Measurements from ENCODE around the gene KRTAP19-1.
"Not testable (repeated sequence)": the region's sequence is repeated elsewhere in the genome, so short reads cannot be mapped to it uniquely, and the experiment has no call there.

The KRTAP19-1 gene

DNA sequence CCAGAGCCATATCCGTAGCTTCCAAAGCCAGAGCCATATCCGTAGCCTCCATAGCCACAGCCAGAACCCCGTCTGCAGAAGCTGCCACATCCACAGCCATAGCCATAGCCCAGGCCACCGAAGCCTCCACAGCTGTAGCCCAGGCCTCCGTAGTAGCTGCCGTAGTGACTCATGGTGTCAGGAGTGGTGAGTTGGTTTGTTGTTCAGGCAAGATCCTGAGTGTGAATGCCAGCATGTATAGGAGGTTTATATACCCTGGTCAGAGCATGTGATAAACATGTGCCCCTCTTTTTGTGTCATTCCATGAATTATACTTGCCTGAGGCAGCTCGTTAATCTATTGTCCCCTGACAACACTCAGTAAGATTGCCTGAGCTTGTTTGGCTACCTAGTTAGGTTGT lies at the start of gene KRTAP19-1:
TSS of gene KRTAP19-1 (minus strand) at position 223 of the 400 bp plus-strand sequence. CDS start at position 173, 50 bp downstream.
- DNase-seq (ENCODE audit: low spot score), result no peak

- DNase-seq (ENCODE audit: low spot score), result no peak
Measured at GRCh38 chr21:30518876-30519275, 38.7 kb upstream of the KRTAP19-1 start.

DNA sequence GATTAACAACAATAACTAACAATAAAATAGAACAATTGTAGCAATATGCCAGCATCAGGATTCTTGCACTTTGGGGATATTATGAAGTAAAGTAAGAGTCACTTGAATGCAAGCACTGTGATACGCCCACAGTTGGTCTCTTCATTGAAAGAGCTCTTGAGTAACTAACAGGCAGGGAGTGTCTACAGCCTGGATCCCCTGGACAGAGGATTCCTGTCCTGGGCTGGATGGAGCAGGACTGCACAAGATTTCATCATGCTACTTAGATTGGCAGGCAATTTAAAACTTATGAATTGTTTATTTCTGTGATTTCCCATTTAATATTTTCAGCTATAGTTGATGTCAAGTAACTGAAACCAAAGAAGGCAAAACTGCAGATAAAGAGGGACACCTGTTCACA lies 35.5 kb upstream of the KRTAP19-1 start:
- no peak for DNase-seq (ENCODE audit: low spot score)

DNA sequence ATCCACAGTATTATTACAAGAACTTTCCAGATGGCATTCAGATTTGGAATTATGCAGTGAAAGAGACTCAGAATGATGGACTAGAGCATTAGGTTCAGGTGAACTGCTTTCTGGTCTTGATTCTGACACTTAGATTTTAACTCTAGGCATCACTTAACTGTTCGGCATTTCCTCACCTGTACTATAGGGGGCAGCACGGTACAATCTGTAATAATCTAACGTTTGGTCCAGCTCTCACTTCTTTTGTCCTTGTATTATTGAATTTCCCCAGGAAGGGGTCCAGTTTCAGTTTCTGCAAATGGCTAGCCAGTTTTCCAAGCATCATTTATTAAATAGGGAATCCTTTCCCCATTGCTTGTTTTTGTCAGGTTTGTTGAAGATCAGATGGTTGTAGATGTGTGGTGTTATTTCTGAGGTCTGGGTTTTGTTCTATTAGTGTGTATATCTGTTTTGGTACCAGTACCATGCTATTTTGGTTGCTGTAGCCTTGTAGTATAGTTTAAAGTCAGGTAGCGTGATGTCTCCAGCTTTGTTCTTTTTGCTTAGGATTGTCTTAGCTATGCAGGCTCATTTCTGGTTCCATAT lies 25.5 kb upstream of the KRTAP19-1 start:
- DNase-seq (ENCODE audit: low spot score), result not testable (repeated sequence)

DNA sequence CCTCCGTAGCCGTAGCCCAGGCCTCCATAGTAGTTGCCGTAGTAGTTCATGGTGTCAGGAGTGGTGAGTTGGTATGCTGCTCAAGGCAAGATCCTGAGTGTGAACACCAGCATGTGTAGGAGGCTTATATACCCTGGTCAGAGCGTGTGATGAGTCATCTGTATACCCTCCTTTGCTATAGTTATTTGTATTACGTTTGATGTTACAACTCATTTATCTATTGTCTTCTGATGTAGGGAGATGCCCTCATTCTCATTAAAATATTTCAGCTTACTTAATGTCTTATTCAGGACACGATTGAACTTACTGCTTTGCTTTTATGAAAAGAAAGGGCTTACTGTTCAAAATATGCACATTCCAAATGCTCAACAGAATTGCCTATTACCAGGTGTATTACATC lies 21.9 kb upstream of the KRTAP19-1 start, which contains the start of gene KRTAP19-5:
TSS of gene KRTAP19-5 (minus strand) at position 101 of the 400 bp plus-strand sequence. CDS start at position 50, 51 bp downstream.
- DNase-seq (ENCODE audit: low spot score), result no peak

DNA sequence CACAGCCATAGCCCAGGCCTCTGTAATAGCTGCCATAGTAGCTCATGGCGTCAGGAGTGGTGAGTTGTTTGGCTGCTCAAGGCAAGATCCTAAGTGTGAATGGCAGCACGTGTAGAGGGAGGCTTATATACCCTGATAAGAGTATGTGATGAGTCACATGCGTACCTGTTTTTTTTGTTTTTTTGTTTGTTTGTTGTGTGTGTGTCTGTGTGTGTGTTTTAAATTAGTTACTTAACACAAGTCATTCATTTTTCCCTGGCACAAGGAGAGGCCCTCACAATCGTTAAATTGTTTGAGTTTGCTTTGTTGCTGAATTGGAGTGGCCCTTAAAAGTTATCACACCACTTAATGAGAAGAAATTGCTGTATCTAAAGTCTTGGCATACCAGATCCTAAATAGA lies 16.9 kb upstream of the KRTAP19-1 start, which contains the start of gene KRTAP19-4:
TSS of gene KRTAP19-4 (minus strand) at position 101 of the 400 bp plus-strand sequence. CDS start at position 46, 55 bp downstream.
- DNase-seq (ENCODE audit: low spot score), result no peak

DNA sequence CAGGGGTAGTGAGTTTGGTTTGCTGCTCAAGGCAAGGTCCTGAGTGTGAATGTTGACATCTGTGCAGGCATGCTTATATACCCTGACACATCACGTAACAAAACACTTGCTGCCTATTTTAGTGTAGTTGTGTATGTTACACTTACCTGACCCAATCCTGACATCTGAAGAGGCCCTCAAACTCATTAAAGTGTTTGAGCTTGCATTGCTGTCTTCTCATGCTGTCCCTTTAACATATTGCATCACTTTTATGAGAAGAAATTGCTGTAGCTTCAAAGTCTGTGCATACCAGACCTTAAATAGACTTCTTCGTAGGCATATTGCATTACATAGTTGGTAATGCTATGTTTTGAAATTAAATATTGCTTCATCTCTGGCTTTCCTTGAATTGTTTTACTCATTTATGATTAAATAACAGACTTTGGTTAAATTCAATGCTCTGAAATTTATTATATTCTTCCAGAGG lies 11.8 kb upstream of the KRTAP19-1 start, which contains the start of gene KRTAP19-3:
TSS of gene KRTAP19-3 (minus strand) at position 51 of the 466 bp plus-strand sequence. CDS start 56 bp downstream, outside the sequence.
- no peak for DNase-seq (ENCODE audit: low spot score)

- DNase-seq (ENCODE audit: low spot score), result no peak
Measured at GRCh38 chr21:30487336-30487735, 7.2 kb upstream of the KRTAP19-1 start, which contains the start of gene KRTAP19-2. Gene KRTAP19-2 (minus strand): TSS chr21:30487436. CDS start chr21:30487348, 88 bp downstream.

DNA sequence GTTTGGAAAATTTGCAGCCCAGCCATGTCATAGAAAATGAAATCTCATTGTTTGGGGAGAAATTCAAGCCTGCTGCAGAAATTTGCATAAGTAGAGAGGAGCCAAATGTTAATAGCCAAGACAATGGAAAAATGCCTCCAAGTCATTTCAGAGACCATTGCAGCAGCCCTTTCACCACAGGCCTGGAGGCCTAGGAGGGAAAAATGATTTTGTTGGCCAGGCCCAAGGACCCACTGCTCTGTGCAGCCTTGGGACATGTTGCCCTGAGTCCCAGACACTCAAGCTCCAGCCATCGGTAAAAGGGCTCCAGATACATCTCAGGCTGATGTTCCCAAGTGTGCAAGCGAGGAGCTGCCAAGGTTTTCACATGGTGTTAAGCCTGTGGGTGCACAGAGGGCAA lies 6.0 kb upstream of the KRTAP19-1 start:
- DNase-seq (ENCODE audit: low spot score), result no peak

DNA sequence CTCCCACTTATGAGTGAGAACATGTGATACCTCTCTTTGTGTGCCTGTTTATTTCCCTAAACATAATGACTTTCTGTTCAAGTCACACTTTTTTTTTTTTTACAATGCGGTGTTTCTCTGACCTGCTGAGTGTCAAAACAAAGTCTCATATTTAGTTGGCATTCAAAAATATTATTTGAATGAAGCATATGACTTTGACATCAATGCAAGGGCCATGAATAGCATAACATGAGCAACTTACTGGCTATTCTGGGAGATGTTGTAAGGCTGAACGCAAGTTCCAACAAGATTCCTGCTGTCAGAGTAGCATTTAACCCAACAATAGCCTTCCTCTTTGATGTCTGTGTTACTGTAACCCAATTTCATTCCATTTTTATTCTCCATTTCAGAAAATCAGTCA lies 2.0 kb upstream of the KRTAP19-1 start:
- no peak for DNase-seq (ENCODE audit: low spot score)

DNA sequence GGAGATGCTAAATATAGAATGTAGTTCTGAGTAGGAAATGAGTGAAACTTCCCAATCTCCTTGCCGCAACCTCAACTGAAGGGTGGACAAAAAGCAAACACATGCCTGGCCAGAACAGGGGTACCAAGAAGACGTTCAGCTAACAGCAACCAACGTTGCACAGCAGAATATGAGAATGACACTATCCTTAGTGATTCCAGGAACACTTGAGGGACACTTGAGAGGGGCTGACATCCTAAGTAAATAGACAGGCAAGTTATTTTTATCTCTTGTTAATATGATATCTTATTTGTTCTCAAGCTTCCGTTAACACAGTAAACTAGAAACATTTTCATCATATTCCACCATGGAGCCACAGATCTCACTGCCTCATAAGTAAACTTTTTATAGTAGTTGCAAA lies 908 bp downstream of the KRTAP19-1 start:
- DNase-seq (ENCODE audit: low spot score), result no peak

DNA sequence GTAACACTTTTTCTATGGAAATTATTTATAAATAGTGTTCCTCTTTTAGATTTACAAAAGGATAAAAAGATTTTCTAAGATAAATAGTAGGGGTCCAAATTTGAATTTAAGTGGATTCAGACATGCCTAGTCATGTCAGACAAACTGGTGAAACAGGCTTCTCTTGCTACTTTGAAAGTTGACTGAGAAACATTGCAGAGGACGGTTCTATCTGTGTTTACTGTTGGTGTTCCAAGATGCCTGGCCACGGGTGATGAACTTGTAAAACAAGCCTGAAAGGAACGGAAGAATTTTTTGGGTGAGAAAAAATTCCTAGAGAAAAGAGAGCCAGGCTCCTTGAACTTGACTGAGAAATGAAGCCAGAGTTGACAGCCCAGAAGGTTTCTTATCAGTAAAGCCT lies 2.2 kb downstream of the KRTAP19-1 start:
- DNase-seq (ENCODE audit: low spot score), result no peak

DNA sequence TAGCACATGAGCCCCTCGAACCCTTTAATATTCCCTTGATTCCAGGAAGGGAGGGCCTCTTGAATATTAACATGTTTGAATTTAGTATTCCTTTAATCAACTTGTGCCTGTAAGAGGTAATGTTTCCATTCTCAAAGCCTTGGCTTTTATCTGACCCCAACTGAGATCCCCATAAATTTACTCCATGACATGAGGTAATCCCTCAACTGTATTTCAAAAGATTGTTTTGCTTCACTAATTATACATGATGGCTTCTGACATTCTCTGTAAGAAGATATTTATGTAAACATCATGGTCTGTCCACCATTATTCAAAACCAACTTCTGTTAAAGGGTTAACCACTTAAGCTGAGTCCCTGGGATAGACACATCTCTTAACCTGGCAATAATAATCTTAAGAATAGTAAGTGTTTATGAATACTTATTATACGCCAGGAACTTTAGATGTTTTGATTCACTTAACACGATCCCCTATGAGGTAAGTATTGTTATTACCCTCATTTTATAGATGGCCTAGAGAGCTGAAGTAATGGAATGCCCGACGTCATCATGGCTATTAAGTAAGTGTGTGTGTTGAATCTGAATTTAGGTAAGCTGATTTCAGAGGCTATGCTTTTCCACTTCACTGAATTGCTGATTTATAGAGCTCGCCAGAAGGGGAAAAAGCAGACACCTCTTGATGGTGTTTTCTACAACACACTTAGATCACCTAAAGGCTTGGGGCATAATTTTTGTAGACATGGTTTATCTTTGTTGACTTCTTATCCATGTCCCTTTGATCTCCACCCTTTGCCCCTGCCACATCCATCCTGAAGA lies 11.1 kb downstream of the KRTAP19-1 start:
- DNase-seq (ENCODE audit: low spot score), result no peak

GRCh38 chr21:30463713-30464112 lies 16.5 kb downstream of the KRTAP19-1 start:
- DNase-seq (ENCODE audit: low spot score), result peak; percentile 1

DNA sequence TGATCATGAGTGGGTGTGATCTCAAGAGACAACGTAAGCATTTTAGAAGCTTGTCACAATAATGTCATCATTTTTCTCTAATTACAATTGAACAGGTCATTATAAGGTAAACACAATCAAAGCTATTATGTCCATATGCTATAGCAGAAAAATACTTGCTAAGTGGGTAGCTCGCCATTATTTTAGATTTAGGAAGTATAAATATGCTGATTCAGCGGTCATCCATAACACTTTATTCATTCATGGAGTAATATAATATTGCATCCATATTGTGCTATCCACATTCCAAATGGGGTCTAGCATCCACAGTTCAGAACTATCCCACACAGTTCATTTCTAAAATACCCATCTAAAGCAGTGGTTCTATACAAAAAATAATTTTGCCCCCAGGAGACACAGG lies 31.7 kb downstream of the KRTAP19-1 start:
- no peak for DNase-seq (ENCODE audit: low spot score)

DNA sequence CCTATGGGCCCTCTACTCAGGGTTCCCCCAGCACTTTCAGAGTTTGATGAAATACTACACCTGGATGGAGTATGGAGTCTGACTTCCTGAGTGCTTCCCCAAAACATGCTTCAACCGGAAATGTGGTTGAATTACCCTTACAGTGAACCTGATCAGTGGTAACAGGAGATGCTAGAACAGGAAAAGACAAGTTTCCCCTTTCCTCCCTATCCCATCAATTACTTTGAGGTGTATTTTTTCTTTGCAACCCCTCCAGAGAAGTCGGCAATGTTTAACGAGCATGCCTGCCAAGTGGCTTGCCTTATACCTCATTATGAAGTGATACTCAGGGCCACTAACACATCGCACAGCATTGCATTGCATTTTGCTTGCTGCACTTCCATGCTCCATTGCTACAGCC lies 33.1 kb downstream of the KRTAP19-1 start:
- DNase-seq (ENCODE audit: low spot score), result no peak

- DNase-seq (ENCODE audit: low spot score), result no peak
Measured at GRCh38 chr21:30444204-30444603, 36.0 kb downstream of the KRTAP19-1 start.

DNA sequence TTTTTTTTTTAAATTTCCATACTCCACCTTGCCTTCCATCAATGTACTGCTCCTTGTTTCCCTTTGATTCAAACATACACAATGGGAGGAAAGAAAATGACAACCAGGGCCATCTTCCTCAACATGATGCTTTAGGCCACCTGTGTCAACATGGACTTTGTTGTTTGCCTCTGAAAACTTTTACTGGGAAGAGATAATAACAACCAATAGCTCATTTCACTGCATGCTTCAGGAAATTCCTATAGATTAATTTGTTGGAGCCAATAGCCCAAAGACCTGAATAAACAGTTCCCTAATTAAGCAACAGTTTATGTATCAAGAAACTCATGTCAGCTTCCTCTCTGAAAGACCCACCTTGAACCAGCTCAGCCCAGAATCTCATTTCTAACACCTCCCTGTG lies 36.9 kb downstream of the KRTAP19-1 start:
- DNase-seq (ENCODE audit: low spot score), result no peak

DNA sequence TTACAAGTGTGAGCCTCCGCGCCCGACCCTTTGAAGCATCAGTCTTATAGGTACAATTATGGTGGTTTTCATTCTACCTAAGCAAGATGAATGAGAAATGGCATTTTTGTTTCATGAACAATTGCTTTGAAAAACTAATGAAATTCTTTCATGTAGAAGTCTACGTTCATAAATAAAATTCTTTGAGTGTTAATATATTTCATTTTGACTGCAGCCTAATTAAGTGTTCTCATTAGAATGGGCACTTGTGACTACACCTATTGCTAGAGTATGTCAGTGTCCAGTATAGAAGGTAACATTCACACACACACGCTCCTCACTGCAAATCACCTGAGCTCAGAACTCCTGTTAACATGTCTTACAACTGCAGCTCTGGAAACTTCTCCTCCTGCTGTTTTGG lies 40.2 kb downstream of the KRTAP19-1 start, which contains the start of gene KRTAP15-1:
TSS of gene KRTAP15-1 (plus strand) at position 301 of the 400 bp plus-strand sequence. CDS start at position 354, 53 bp downstream.
- DNase-seq (ENCODE audit: low spot score), result no peak

DNA sequence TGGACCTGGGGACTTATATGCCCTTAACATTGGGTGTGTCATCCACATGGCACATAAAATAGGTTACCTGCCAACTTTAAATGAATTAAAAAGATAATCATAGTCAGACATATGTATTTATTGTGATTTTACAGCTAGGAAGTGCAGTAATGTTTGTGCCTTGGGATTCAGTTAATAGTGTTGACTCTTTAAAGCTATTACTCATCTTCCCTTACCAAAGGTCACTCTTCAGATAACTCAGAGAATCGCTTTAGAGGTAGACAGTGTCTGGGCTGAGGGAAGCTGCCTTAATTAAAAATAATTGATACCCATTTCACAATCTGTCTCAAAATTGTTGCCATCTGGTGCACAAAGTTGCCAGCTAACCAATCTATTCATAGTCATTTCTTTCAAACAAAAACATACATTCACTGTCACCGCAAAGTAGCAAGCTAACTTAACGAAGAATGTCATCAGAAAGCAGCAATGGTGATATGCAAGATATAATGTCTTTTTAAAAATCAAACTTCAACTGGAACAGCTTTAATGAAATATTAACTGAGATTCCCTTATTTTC lies 43.1 kb downstream of the KRTAP19-1 start:
- no peak for DNase-seq (ENCODE audit: low spot score)

GRCh38 chr21:30434033-30434631 lies 46.0 kb downstream of the KRTAP19-1 start:
- DNase-seq (ENCODE audit: low spot score), result peak; percentile 16

DNA sequence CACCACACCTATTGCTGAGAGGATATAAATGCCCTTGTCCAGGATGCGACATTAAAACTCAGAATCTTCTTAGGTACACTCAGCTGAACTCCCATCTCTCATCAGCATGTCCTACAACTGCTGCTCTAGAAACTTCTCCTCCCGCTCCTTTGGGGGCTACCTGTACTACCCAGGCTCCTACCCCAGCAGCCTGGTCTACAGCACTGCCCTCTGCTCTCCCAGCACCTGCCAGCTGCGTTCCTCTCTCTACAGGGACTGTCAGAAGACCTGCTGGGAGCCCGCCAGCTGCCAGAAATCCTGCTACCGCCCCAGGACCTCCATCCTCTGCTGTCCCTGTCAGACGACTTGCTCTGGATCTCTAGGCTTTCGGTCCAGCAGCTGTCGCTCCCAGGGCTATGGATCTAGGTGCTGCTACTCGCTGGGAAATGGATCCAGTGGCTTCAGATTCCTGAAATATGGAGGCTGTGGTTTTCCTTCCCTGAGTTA lies 50.0 kb downstream of the KRTAP19-1 start, which contains the start of gene KRTAP13-4:
TSS of gene KRTAP13-4 (plus strand) at position 51 of the 486 bp plus-strand sequence. CDS start at position 107, 56 bp downstream.
- DNase-seq (ENCODE audit: low spot score), result no peak

Data from kidney capillary endothelial cell (primary cell).